NCI-H446 treated with DMSO at 0.1 percent for 48 hours (cell line): ENCODE measurements around the gene MYH3.

Source experiments
- DNase-seq: peaks from one replicate; lab custom pipeline; 2025; lab: John Stamatoyannopoulos, UW

Gene MYH3

GRCh38 chr17:10613775-10614513 is 43.2 kb downstream of the MYH3 start:
- no peak for DNase-seq

GRCh38 chr17:10612957-10613744 is 44.0 kb downstream of the MYH3 start:
- no peak for DNase-seq

DNA sequence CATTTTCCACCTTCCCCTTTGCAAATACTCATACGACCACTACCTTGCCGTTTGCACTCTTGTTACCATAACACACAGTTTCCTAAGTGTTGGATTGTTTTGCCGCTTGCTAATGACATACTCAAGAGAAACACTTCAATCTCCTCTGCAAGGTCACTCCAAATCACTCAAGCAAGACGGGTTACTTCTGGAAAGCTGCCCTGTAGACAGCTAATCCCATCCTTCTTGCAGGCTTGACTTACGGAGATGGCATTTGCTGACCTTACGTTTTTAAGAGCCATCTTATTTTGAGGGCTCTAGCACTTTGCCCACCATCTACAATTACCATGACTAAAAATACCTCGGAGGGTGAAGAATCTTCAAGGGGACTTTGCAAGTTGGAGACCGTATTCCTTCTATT is 46.2 kb downstream of the MYH3 start:
- DNase-seq = no peak

GRCh38 chr17:10608244-10608643 is 48.9 kb downstream of the MYH3 start:
- DNase-seq = no peak

- no peak for DNase-seq
Measured at GRCh38 chr17:10606110-10606509, 51.0 kb downstream of the MYH3 start.

DNA sequence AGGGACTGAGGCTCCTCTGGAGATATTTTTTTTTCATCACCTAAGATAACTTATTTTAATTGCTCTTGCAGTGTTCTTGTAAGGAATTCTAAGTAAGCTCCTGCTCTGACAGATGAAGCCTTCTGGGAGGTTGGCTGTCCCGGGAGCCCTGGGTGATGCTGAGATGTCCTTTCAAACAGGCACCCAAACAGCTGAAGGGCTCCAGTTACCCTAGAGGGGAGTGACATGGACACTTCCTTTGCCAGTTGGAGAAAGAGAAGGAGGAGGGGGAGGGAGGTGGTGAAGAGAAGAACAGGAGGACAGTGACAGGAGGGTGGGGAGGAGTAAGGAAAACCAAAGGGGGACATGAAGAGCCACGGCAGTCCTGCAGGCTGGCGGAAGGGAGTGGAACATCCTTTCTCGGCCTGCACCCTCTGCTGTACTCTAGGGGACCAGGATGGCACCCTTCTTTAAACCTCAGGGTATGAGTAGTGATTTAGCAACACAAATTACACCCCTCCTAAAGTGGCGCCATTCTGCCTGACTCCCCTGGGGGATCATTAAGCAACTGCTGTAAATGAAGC is 51.8 kb downstream of the MYH3 start:
- no peak for DNase-seq

DNA sequence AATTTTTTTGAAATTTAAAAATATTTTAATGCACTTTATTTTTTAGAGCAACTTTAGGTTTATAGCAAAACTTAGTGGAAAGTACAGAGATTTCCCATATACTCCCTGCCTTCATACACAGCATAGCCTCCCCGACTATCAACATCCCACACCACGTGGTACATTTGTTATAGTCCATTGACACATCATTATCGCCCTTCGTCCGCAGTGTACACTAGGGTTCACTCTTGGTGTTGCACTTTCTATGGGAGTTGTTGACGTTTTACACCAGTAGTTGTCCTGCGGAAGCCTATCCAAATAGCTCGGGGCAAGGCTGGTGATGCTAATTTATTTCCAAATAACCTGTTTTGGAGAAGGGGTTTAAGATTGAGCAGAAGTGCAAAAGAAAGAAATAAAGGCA is 52.6 kb downstream of the MYH3 start:
- no peak for DNase-seq

DNA sequence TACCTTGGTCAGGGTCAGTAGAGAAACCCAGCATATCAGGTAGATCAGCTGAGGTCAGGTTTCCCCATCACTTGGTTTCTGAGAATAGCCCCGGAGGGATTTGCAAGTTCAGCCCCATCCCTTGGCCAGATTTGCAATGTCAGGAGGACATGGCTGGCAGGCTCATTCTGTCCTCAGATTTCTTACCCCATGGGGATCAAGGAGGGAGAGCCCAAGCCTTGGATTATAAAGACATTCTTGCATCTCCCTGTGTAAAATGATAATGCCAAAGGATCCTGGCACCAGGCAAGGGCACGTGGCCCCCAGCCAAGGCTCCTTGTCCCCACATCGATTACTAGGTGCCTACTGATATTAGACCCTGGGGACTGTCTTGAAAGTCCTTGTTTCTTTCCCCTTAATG is 53.2 kb downstream of the MYH3 start:
- no peak for DNase-seq

GRCh38 chr17:10600571-10600970 is 56.5 kb downstream of the MYH3 start:
- no peak for DNase-seq

DNA sequence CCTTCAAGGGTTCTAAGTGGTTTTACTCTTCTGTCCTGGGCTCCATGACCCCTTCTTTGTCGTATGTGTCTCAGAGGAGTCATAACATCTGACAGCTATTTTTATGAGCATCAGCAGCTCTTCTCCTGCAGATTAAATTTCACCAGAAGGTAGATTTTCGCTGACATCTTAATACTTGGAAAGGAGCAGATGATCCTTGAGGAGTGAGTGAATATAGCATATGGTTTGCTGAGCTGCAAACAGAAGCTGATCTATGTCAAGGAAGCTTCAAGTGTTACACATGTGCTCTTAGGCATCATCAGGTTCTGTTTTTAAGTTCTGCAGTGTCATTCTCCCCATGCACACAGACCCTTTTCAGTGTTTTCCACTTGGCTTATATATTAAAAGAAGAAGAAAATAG is 58.5 kb downstream of the MYH3 start:
- no peak for DNase-seq

- DNase-seq = no peak
Measured at GRCh38 chr17:10589553-10590145, 67.5 kb downstream of the MYH3 start.

GRCh38 chr17:10585529-10585928 is 71.6 kb downstream of the MYH3 start:
- DNase-seq = no peak

GRCh38 chr17:10583834-10584233 is 73.3 kb downstream of the MYH3 start:
- DNase-seq = no peak

DNA sequence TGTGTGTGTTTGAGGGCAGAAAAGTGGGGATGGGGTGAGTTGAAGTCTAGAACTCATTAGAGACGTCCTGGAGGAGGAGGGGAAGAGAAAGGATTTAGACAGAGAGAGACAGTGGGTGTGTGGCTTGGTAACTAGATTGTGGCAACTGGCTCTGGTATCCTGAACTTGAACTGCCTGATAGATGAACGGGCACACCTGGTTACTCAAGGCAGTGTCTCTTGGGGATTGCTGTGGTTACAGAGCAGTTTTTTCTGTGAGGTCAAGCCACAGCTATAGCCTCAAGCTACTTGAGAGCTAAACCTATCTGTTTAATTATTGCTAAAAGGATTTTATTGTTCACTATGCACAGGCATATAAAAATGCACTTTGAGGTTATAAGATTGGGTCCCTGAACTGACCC is 77.8 kb downstream of the MYH3 start:
- DNase-seq = no peak
